Measurements from ENCODE around the gene S100A13.
"Not testable (repeated sequence)": the region's sequence is repeated elsewhere in the genome, so short reads cannot be mapped to it uniquely, and the experiment has no call there.

DNA sequence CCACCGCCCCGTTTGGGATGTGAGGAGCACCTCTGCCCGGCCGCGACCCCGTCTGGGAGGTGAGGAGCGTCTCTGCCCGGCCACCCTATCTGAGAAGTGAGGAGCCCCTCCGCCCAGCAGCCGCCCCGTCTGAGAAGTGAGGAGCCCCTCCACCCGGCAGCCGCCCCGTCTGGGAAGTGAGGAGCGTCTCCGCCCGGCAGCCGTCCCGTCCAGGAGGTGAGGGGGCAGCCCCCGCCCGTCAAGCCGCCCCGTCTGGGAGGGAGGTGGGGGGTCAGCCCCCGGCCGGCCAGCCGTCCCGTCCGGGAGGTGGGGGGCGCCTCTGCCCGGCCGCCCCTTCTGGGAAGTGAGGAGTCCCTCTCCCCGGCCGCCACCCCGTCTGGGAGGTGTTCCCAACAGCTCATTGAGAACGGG lies 52.2 kb downstream of the S100A13 start:
- not testable (repeated sequence) for TF ChIP-seq POLR2A (IDR thresholded peaks at IDR 0.05)
- TF ChIP-seq, protein P1, sequence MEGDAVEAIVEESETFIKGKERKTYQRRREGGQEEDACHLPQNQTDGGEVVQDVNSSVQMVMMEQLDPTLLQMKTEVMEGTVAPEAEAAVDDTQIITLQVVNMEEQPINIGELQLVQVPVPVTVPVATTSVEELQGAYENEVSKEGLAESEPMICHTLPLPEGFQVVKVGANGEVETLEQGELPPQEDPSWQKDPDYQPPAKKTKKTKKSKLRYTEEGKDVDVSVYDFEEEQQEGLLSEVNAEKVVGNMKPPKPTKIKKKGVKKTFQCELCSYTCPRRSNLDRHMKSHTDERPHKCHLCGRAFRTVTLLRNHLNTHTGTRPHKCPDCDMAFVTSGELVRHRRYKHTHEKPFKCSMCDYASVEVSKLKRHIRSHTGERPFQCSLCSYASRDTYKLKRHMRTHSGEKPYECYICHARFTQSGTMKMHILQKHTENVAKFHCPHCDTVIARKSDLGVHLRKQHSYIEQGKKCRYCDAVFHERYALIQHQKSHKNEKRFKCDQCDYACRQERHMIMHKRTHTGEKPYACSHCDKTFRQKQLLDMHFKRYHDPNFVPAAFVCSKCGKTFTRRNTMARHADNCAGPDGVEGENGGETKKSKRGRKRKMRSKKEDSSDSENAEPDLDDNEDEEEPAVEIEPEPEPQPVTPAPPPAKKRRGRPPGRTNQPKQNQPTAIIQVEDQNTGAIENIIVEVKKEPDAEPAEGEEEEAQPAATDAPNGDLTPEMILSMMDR (IDR thresholded peaks at IDR 0.05), result not testable (repeated sequence)

Data from right lobe of liver (tissue), 4 donors.